Hepatocyte (in vitro differentiated cells): Measurements from ENCODE around the gene LUC7L2.

Experiments used
- CTCF ChIP-seq: fragments of 200-600 bp; sonication (generic); IDR thresholded peaks from 2 replicates; pipeline ENCODE4 v1.5.1; 2016; ENCODE audit warnings: antibody characterized with exemption, mild to moderate bottlenecking; ENCODE audit not compliant: poor library complexity
- EZH2phosphoT487 ChIP-seq: fragments of 200-600 bp; sonication (generic); IDR thresholded peaks from one replicate; pipeline ENCODE4 v1.6.1; 2018; ENCODE audit warnings: antibody characterized with exemption, mild to moderate bottlenecking, low read depth, moderate library complexity; ENCODE audit not compliant: unreplicated experiment, severe bottlenecking

- TF ChIP-seq CTCF: no peak
- TF ChIP-seq EZH2phosphoT487: no peak
These were observed 36.7 kb downstream of the LUC7L2 start for GRCh38 chr7:139396323-139396951.
